ENCODE measurements around the gene UROC1.

The UROC1 gene

GRCh38 chr3:126530171-126531050, 12.8 kb upstream of the UROC1 start:
- DNase-seq (ENCODE audit: low read depth) = no peak

GRCh38 chr3:126529585-126530170, 12.1 kb upstream of the UROC1 start:
- no peak for DNase-seq (ENCODE audit: low read depth)

GRCh38 chr3:126528800-126529541, 11.4 kb upstream of the UROC1 start:
- DNase-seq (ENCODE audit: low read depth) = no peak

GRCh38 chr3:126528419-126528799, 10.8 kb upstream of the UROC1 start:
- DNase-seq (ENCODE audit: low read depth) = no peak

GRCh38 chr3:126527455-126528211, 10.1 kb upstream of the UROC1 start:
- DNase-seq (ENCODE audit: low read depth) = no peak

GRCh38 chr3:126527006-126527405, 9.4 kb upstream of the UROC1 start:
- no peak for DNase-seq (ENCODE audit: low read depth)

GRCh38 chr3:126526668-126527005, 9.1 kb upstream of the UROC1 start:
- DNase-seq (ENCODE audit: low read depth) = no peak

GRCh38 chr3:126525853-126526667, 8.5 kb upstream of the UROC1 start:
- no peak for DNase-seq (ENCODE audit: low read depth)

GRCh38 chr3:126525091-126525852, 7.7 kb upstream of the UROC1 start:
- DNase-seq (ENCODE audit: low read depth) = no peak

- DNase-seq (ENCODE audit: low read depth) = no peak
Observed at GRCh38 chr3:126524429-126524988, 6.9 kb upstream of the UROC1 start.

- no peak for DNase-seq (ENCODE audit: low read depth)
Observed at GRCh38 chr3:126523745-126524428, 6.3 kb upstream of the UROC1 start, which contains the start of gene CHST13. CHST13 (plus strand) TSS chr3:126524155; CDS start chr3:126524333, 178 bp downstream.

GRCh38 chr3:126522363-126522788, 4.8 kb upstream of the UROC1 start:
- DNase-seq (ENCODE audit: low read depth) = peak; percentile 17

GRCh38 chr3:126521122-126521891, 3.7 kb upstream of the UROC1 start:
- DNase-seq (ENCODE audit: low read depth) = no peak

GRCh38 chr3:126519506-126520455, 2.2 kb upstream of the UROC1 start:
- no peak for DNase-seq (ENCODE audit: low read depth)

- DNase-seq (ENCODE audit: low read depth) = no peak
Observed at GRCh38 chr3:126518779-126519177, 1.2 kb upstream of the UROC1 start.

- no peak for DNase-seq (ENCODE audit: low read depth)
Observed at GRCh38 chr3:126517986-126518778, 609 bp upstream of the UROC1 start.

GRCh38 chr3:126516936-126517290, 660 bp downstream of the UROC1 start:
- DNase-seq (ENCODE audit: low read depth) = no peak
